ENCODE results near the gene RCC2. TPM values are rescaled to one million over a fixed set of nuclear protein-coding genes. Genes with fewer than 3 reads are reported as not detected.

The RCC2 gene
- total and polyA plus RNA-seq, 4 donors, result 2.1 to 36.7 (median 8.1) TPM

DNA sequence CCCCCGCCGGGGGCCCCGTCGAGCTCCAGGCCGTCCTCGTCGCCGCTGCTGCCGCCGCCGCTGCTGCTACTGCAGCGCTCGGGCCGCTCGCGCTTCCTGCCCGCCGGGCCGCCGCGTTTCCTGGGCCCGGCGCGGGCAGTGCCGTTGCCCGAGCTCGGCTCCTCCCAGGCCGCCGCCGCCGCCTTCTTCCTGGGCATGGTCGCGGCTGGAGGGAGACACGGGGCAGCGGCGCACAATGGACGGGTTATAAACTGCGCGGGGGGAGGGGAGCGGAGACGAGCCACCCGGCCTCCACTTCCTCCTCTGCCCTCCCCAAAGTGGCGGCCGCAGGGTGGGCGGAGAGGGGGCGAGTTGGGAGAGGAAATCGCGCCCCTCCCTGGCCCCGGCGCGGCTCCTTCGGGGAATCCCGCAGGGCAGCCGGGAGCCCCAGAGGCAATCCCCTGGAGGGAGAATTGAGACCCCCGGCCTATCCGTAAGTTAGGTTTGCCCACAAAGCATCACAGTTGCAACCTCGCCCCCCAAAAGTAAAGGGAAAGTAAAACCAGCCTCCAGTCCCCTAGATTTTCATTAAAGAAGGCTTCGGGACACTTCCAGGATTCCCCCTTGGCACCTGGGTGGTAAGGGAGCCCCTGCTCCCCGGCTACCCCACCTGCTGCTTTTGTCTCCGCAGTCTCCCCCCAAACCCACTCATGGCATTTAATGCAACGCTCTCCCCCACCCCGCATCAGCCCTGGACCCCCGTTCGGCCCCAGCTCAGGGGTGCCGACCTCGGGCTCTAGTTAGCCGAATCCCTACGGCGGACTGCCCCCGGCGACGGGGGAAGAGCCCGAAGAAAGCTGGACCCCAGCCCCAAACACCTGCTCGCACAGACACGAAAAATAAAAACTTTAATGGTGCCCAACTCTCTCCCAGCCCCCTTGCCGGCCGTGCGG lies 893 bp downstream of the RCC2 start:
- DNase-seq (ENCODE audit: low spot score), result peak; percentile 67
- H3K36me3 ChIP-seq (ENCODE audit: control insufficient read depth in 4 of 4, insufficient read depth in 3 of 4, low read depth in 1 of 4, low read length in 3 of 4), result peaks cover 0 to 2% (median 0%) of the 10 kb centered on the region in 4 donors
- under 1% methylated on average over 78 of the region's 78 CpGs for WGBS
- H3K27ac ChIP-seq (ENCODE audit: low read depth in 1 of 2, low read length in 2 of 2), result peak overlapping the region; percentile 87 to 92
- TF ChIP-seq JUND (IDR thresholded peaks at IDR 0.05) (no peak), YY1 (IDR thresholded peaks at IDR 0.05) (peak; percentile 8), REST (IDR thresholded peaks at IDR 0.05) (no peak), TAF1 (conservative IDR thresholded peaks at IDR 0.05) (no peak)
- peak overlapping the region; percentile 82 to 85 (median 83) for H3K4me3 ChIP-seq (ENCODE audit: low read depth in 1 of 3, low read length in 3 of 3)
- no peaks in the 10 kb centered on the region for H3K27me3 ChIP-seq (ENCODE audit: control insufficient read depth in 4 of 4, insufficient read depth in 4 of 4, low read length in 3 of 4)
- H3K4me1 ChIP-seq (ENCODE audit: control insufficient read depth in 4 of 4, insufficient read depth in 4 of 4, low read length in 3 of 4), result peaks cover 5 to 16% (median 11%) of the 10 kb centered on the region in 4 donors
- H3K9me3 ChIP-seq (ENCODE audit: control insufficient read depth in 4 of 4, low read length in 3 of 4), result no peaks in the 10 kb centered on the region
- H3K9ac ChIP-seq (ENCODE audit: low read depth in 1 of 2, low read length in 2 of 2), result peak overlapping the region; percentile 78 to 92

- Histone ChIP-seq H3K9ac (ENCODE audit: low read depth in 1 of 2, low read length in 2 of 2) (peak overlapping the region; percentile 67 to 78), H3K36me3 (ENCODE audit: control insufficient read depth in 4 of 4, insufficient read depth in 3 of 4, low read depth in 1 of 4, low read length in 3 of 4) (peaks cover 0 to 2% (median 0%) of the 10 kb centered on the region in 4 donors), H3K4me3 (ENCODE audit: low read depth in 1 of 3, low read length in 3 of 3) (peak overlapping the region; percentile 82 to 85 (median 83)), H3K27me3 (ENCODE audit: control insufficient read depth in 4 of 4, insufficient read depth in 4 of 4, low read length in 3 of 4) (no peaks in the 10 kb centered on the region), H3K4me1 (ENCODE audit: control insufficient read depth in 4 of 4, insufficient read depth in 4 of 4, low read length in 3 of 4) (peaks cover 5 to 16% (median 11%) of the 10 kb centered on the region in 4 donors), H3K9me3 (ENCODE audit: control insufficient read depth in 4 of 4, low read length in 3 of 4) (no peaks in the 10 kb centered on the region), H3K27ac (ENCODE audit: low read depth in 1 of 2, low read length in 2 of 2) (peak overlapping the region; percentile 87 to 92)
- TF ChIP-seq, protein P1, sequence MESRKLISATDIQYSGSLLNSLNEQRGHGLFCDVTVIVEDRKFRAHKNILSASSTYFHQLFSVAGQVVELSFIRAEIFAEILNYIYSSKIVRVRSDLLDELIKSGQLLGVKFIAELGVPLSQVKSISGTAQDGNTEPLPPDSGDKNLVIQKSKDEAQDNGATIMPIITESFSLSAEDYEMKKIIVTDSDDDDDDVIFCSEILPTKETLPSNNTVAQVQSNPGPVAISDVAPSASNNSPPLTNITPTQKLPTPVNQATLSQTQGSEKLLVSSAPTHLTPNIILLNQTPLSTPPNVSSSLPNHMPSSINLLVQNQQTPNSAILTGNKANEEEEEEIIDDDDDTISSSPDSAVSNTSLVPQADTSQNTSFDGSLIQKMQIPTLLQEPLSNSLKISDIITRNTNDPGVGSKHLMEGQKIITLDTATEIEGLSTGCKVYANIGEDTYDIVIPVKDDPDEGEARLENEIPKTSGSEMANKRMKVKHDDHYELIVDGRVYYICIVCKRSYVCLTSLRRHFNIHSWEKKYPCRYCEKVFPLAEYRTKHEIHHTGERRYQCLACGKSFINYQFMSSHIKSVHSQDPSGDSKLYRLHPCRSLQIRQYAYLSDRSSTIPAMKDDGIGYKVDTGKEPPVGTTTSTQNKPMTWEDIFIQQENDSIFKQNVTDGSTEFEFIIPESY (IDR thresholded peaks at IDR 0.05), result no peak
- TF ChIP-seq, protein P2, sequence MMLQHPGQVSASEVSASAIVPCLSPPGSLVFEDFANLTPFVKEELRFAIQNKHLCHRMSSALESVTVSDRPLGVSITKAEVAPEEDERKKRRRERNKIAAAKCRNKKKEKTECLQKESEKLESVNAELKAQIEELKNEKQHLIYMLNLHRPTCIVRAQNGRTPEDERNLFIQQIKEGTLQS (IDR thresholded peaks at IDR 0.05), result no peak
- TF ChIP-seq HNF4A (conservative IDR thresholded peaks at IDR 0.05), result no peak
- no peak for TF ChIP-seq JUND (IDR thresholded peaks at IDR 0.05)
- TF ChIP-seq REST (IDR thresholded peaks at IDR 0.05), result no peak
- no peak for TF ChIP-seq GABPA (IDR thresholded peaks at IDR 0.05 in 1 of 2, conservative IDR thresholded peaks at IDR 0.05 in 1 of 2)
- TF ChIP-seq FOXA2 (IDR thresholded peaks at IDR 0.05), result no peak
- DNase-seq (ENCODE audit: low spot score), result peak; percentile 64
- WGBS, result under 1% methylated on average over 115 of the region's 115 CpGs
Observed at GRCh38 chr1:17437580-17438317, 1.7 kb downstream of the RCC2 start.
